ENCODE results near the gene DGKI.

DNA sequence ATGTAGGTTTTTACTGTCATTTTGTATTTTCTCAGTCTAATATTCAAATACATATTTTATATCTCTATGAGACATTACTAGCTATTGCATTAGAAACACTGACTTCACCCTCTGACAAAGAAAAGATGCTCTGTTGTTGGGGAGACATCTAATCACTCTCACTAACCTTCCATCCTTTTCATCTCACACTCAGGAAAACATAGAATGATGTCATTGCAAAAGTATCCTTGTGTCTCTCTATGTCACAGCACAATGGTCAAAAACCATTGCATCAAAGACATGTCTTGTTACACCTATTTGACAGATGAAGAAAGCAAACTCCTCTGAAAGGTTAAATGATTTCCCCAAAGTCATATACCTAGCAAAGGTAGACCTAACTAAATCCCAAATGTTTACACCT, 272.0 kb downstream of the DGKI start:
- no peak for TF ChIP-seq YY1 (IDR thresholded peaks at IDR 0.05; ENCODE audit: insufficient read depth, insufficient read length)
- no peak for TF ChIP-seq SUZ12 (IDR thresholded peaks at IDR 0.05; ENCODE audit: extremely low read depth, insufficient read depth, insufficient read length)
- no peak for TF ChIP-seq ZNF274 (IDR thresholded peaks at IDR 0.05; ENCODE audit: low read depth, low read length)

All from NT2/D1 (cell line).